Fibroblast of mammary gland (primary cell): Measurements from ENCODE around the gene MED27.

Experiments used
- DNase-seq: peaks from one replicate; pipeline ENCODE4 v3.0.0-alpha.2; 2010; ENCODE audit warnings: low read depth
- H3K4me3 ChIP-seq: 2 replicates; pipeline ENCODE4 v1.5.1; 2011; ENCODE audit warnings: low read depth, mild to moderate bottlenecking, low read length, moderate library complexity; ENCODE audit not compliant: control insufficient read depth
- TF ChIP-seq, protein P1 (sequence below): conservative IDR thresholded peaks from 2 replicates; pipeline ENCODE4 v1.5.1; 2011; ENCODE audit warnings: low read depth, low read length, inconsistent platforms; ENCODE audit not compliant: control insufficient read depth, insufficient read depth

The MED27 gene

DNA sequence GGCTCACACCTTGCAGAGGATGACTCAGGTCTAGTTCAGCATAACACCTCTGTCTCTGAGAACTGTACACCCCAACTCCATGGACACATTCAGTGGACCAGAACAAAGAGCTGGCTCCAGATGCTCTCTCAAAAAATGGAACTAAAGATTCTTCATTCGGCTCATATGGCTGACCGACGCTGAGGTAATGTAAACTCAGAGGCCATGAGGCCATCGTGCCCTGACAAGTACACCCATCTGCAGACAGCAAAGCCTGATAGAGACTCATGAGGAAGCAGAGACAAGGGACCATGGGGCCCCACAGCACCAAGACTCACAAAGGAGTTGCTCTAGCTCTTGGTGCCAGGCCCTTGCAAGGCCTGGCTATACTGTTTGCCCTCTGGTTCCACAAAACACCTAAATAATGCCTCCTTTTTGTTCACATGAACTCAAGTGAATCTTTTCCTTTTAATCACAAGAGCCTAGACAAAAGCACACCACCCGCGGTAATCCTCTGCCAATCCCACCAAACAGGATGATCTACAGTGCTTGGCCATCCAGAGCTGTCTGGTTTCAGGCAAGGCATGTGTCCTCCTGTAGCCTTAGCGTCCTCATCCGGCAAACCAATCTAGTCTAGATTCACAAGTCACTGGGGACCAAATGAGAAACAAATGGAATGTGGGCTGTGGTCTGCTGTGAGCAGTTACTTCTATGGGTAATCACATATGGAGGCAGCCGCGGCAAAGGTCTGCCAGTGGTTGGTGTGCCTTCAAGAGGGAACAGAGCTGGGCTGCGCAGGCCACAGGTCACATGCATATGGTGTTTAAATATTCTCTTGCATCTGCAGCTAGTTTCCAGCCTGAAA is 22.7 kb downstream of the MED27 start:
- TF ChIP-seq, protein P1, sequence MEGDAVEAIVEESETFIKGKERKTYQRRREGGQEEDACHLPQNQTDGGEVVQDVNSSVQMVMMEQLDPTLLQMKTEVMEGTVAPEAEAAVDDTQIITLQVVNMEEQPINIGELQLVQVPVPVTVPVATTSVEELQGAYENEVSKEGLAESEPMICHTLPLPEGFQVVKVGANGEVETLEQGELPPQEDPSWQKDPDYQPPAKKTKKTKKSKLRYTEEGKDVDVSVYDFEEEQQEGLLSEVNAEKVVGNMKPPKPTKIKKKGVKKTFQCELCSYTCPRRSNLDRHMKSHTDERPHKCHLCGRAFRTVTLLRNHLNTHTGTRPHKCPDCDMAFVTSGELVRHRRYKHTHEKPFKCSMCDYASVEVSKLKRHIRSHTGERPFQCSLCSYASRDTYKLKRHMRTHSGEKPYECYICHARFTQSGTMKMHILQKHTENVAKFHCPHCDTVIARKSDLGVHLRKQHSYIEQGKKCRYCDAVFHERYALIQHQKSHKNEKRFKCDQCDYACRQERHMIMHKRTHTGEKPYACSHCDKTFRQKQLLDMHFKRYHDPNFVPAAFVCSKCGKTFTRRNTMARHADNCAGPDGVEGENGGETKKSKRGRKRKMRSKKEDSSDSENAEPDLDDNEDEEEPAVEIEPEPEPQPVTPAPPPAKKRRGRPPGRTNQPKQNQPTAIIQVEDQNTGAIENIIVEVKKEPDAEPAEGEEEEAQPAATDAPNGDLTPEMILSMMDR, result no peak
- no peak for DNase-seq
- no peak overlapping the region for H3K4me3 ChIP-seq

DNA sequence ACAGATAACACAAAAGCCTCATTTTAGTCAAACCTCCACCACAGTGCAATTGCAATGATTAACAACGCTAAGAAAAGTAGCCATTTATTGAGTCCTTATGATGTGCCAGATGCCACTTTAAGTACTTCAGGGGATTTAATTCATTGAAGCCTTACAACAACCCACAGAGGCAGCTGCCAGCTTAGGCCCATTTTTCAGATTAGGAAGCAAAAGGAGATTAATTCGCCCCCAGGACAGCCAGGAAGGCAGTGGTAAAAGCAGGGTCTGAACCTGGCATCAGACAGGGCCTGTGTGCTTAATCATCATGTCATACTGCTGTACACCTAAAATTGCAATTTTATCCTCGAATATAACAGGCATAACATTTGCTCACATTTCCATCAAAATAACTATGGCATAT is 23.9 kb downstream of the MED27 start:
- TF ChIP-seq, protein P1, result no peak
- DNase-seq, result no peak
- no peak overlapping the region for H3K4me3 ChIP-seq

DNA sequence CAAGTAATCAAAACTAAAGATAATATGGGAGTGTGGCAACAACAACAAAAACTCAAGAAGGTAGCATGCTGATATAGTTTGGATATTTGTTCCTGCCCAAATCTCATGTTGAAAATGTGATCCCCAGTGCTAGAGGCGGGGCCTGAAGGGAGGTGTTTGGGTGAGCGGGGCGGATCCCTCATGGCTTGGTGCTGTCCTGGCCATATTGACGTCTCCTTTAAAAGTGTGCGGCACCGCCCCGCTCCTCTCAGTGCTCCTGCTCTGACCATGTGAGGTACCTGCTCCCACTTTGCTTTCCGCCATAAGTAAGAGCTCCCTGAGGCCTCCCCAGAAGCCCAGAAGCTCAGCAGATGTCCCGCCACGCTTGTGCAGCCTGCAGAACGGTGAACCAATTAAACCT is 25.6 kb downstream of the MED27 start:
- DNase-seq, result no peak
- TF ChIP-seq, protein P1, result no peak
- H3K4me3 ChIP-seq, result no peak overlapping the region

DNA sequence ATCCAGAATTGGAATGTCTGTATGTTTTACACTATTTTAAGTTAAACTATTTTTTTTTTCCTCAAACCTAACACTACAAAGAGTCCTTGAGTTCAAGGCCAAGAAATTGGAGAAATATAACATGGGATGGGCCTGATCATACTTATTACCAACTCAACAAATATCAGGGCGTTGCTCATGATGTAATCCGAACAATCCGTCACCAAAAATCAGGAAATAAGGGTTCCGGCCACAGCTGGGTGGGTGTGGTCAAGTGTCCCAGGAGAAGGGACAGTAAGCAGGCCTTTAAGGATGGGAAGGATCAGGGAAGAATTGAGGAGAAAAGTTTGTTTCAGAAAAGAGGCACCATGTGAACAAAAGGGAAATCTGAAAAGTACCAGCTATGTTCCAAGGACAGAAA is 29.8 kb downstream of the MED27 start:
- TF ChIP-seq, protein P1, result no peak
- H3K4me3 ChIP-seq, result no peak overlapping the region
- DNase-seq, result no peak

DNA sequence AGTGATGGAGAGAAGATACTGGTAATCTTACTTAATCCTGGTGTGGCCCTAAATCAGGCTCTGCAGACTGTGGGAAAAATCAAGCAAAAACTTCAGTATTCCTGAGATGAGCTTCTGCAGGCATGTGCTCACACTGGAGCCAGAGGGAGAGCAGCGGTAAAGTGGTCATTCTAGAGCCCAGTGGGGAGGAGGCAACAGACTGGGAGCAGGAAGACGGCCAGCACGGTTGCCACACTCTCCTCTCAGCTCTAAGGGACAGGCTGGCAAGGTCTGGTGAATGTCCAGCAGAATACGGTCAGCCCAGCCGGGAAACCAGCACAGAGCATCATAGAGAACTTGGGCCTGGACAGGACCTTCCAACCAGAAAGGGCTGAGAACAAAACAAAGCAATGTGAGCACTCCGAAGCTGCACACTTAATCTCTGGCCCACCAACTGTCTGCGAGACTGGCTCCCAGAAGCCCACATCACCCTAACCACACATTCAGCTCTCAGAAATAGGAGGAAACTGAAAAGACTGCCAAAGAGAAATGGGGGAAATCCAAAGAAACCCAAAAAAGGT is 30.3 kb downstream of the MED27 start:
- H3K4me3 ChIP-seq, result no peak overlapping the region
- TF ChIP-seq, protein P1, result no peak
- no peak for DNase-seq

DNA sequence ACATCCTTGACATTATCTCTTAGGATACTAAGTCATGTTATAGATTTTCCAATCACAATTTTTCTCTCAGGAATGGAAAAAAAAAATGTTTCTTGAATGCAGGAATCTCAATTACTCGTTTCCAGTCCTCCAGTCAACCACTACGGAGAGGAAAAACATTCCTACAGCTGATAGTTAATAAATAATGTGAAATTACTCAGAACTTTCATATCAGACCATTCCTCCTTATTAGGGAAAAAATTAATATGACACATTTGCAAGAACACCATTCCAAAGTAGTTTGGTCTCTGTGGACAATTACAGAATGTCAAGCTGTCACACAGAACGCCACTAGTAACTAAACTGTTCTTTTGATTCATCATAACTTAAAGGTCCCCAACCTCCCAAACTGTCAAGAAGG is 31.5 kb downstream of the MED27 start:
- H3K4me3 ChIP-seq, result no peak overlapping the region
- no peak for DNase-seq
- TF ChIP-seq, protein P1, result no peak
